ENCODE results near the gene LCN10. TPM values are rescaled to one million over a fixed set of nuclear protein-coding genes. Genes with fewer than 3 reads are reported as not detected.

LCN10 gene
- total and polyA plus RNA-seq, 2 of the 13 experiments (the other 11 are each of a cell fraction or from before 2014, with no cell fraction given), result 0.53 to 0.61 TPM

DNA sequence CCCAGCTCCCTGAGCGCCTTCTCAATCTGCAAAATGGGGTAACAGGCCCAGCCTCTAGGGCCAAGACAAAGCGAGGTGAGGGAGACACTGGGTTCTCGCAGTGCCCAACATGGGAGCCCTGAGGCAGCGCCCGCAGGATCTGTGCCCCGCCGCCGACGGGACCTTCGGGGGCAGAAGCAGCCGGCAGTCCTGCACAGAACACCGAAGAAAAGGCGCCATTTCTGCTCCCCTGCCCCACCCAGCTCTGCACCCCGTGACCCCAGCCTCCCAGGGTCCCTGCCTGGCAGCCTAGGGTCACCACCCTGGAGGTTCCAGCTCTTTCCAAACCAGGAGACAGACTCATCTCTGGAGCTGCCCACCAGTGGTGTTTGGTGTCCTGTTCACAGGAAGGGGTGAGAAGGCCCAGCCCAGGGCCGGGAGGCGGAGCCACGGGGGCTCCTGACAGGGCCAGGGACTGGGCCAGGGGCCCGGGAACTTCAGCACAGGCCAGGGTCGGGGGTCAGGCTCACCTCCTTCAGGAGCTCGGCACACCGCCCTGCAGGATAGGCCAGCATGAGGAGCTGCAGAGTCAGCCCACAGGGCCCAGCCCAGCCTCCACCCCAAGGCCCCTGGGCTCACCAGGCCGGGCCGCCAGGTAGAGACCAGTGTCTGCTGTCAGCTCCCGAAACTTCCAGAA is 12.0 kb upstream of the LCN10 start:
- DNase-seq (ENCODE audit: low spot score) (no peak), FAIRE-seq (no peak), ATAC-seq (peak; percentile 48)
- TF ChIP-seq REXO4 (CRISPR knock-in tag; IDR thresholded peaks at IDR 0.05; ENCODE audit: borderline replicate concordance), result no peak
- TF ChIP-seq NFIB (CRISPR knock-in tag; IDR thresholded peaks at IDR 0.05; ENCODE audit: borderline replicate concordance), result no peak
- no peak for TF ChIP-seq ZFYVE20 (CRISPR knock-in tag; IDR thresholded peaks at IDR 0.05; ENCODE audit: borderline replicate concordance, low read depth)
- no peak for TF ChIP-seq ZNF143 (CRISPR knock-in tag; IDR thresholded peaks at IDR 0.05)
- TF ChIP-seq, protein P1, sequence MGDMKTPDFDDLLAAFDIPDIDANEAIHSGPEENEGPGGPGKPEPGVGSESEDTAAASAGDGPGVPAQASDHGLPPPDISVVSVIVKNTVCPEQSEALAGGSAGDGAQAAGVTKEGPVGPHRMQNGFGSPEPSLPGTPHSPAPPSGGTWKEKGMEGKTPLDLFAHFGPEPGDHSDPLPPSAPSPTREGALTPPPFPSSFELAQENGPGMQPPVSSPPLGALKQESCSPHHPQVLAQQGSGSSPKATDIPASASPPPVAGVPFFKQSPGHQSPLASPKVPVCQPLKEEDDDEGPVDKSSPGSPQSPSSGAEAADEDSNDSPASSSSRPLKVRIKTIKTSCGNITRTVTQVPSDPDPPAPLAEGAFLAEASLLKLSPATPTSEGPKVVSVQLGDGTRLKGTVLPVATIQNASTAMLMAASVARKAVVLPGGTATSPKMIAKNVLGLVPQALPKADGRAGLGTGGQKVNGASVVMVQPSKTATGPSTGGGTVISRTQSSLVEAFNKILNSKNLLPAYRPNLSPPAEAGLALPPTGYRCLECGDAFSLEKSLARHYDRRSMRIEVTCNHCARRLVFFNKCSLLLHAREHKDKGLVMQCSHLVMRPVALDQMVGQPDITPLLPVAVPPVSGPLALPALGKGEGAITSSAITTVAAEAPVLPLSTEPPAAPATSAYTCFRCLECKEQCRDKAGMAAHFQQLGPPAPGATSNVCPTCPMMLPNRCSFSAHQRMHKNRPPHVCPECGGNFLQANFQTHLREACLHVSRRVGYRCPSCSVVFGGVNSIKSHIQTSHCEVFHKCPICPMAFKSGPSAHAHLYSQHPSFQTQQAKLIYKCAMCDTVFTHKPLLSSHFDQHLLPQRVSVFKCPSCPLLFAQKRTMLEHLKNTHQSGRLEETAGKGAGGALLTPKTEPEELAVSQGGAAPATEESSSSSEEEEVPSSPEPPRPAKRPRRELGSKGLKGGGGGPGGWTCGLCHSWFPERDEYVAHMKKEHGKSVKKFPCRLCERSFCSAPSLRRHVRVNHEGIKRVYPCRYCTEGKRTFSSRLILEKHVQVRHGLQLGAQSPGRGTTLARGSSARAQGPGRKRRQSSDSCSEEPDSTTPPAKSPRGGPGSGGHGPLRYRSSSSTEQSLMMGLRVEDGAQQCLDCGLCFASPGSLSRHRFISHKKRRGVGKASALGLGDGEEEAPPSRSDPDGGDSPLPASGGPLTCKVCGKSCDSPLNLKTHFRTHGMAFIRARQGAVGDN (CRISPR knock-in tag; IDR thresholded peaks at IDR 0.05), result peak; percentile 60; the same call in 1 of the 2 replicates
- TF ChIP-seq PCBP1 (IDR thresholded peaks at IDR 0.05; ENCODE audit: borderline replicate concordance, low read depth, low read length), result 0 out of 2 replicates have a peak, but pooled peaks have one; percentile 15
- no peak for TF ChIP-seq ZNF101 (CRISPR knock-in tag; IDR thresholded peaks at IDR 0.05; ENCODE audit: borderline replicate concordance, low read depth)
- no peak for TF ChIP-seq POGZ (CRISPR knock-in tag; IDR thresholded peaks at IDR 0.05)
- in situ Hi-C loops (cut with HindIII; ENCODE audit: extremely low pct_ligation_motif_present, low pct_unique_long_range_greater_than_20kb) (no loop called here), intact Hi-C loops (cut with micrococcal nuclease; ENCODE audit: unreplicated experiment) (no loop called here)
- peaks cover 8 to 43% of the 10 kb centered on the region in 2 experiments; a peak in 4 of 5 replicates for H3K27me3 ChIP-seq (ENCODE audit: control insufficient read depth in 1 of 2, insufficient read depth in 2 of 2, low read length in 2 of 2)
- peak overlapping the region; percentile 30; the same call in 1 of the 2 replicates for H3K4me2 ChIP-seq (ENCODE audit: low read depth, low read length)
- no peak overlapping the region for H2AFZ ChIP-seq (ENCODE audit: low read length)
- CTCF ChIA-PET (ENCODE audit: low intra/inter-chr PET ratio, low total read pairs), result no interaction called here
- POLR2A ChIA-PET, result interaction anchor here (0.8 kb wide), 1 partner anchor 27 kb away, joined by 3 read pairs; no protein-coding TSS in a partner anchor
- no TSS peak for BruUV-seq (replicated peaks)
- H3K4me1 ChIP-seq (ENCODE audit: insufficient read depth, low read length), result peaks cover 12% of the 10 kb centered on the region; the same call in 1 of the 2 replicates
- no peaks in the 10 kb centered on the region for H3K79me2 ChIP-seq (ENCODE audit: insufficient read depth, low read length)
- no peak overlapping the region for H3K27ac ChIP-seq (ENCODE audit: extremely low read length, insufficient read depth, low read length)
- no peak overlapping the region for H3K9ac ChIP-seq (ENCODE audit: insufficient read depth, low read depth, low read length)
- peaks cover 15% of the 10 kb centered on the region for H3K9me3 ChIP-seq (ENCODE audit: low read length)
- no peaks in the 10 kb centered on the region for H3K36me3 ChIP-seq (replicated peaks in 1 of 2; ENCODE audit: control insufficient read depth in 1 of 2, insufficient read depth in 2 of 2, low read length in 2 of 2)
- H4K20me1 ChIP-seq (ENCODE audit: insufficient read depth, low read length), result no peaks in the 10 kb centered on the region
- H3K4me3 ChIP-seq (replicated peaks in 1 of 3; ENCODE audit: insufficient read depth in 1 of 3, low read depth in 2 of 3, low read length in 3 of 3), result no peak overlapping the region
- WGBS (ENCODE audit: low lambda C conversion rate), result 87% methylated on average over 8 of the region's 24 CpGs
